Endothelial cell of umbilical vein (primary cell): ENCODE data around the gene PCDH9. TPM values are rescaled to one million over a fixed set of nuclear protein-coding genes. Genes with fewer than 3 reads are reported as not detected.

Experiments
- BruUV-seq: library from RNA; stranded (reverse); fragments of 400-500 nt; replicated peaks from 2 replicates; lab custom pipeline; 2021; lab: Mats Ljungman, UMichigan
- CTCF ChIA-PET: fragments of 300-600, 350-600 bp; sonication (Branson Sonifier 250); formaldehyde crosslinking; loops from one replicate; lab custom pipeline; 2021; ENCODE audit warnings: antibody characterized with exemption, inconsistent platforms; lab: Charles Lee
- POLR2A ChIA-PET: fragments of 300-600, 350-600 bp; sonication (Branson Sonifier 250); formaldehyde crosslinking; loops from one replicate; lab custom pipeline; 2021; ENCODE audit warnings: antibody characterized with exemption, inconsistent platforms; lab: Charles Lee
- DNase-seq: peaks from one replicate; pipeline ENCODE4 v3.0.0-alpha.2; 2011; ENCODE audit warnings: low read depth, low spot score
- FAIRE-seq: peaks from 2 replicates; lab custom pipeline; 2011; peaks lifted over from hg19 to GRCh38; lab: Jason Lieb, UNC
- H2AFZ ChIP-seq: 2 replicates; pipeline ENCODE4 v1.6.0; 2012; ENCODE audit warnings: low read depth, low read length, control low read depth, inconsistent platforms
- H3K27ac ChIP-seq: 2 replicates; pipeline ENCODE4 v1.5.1; 2011; ENCODE audit warnings: low read depth, mild to moderate bottlenecking, control low read depth, low read length, moderate library complexity; ENCODE audit not compliant: insufficient read depth
- H3K27me3 ChIP-seq, 2 experiments: 2 replicates each; pipeline versions ENCODE4 v1.6.0 to v1.6.1; 2011; ENCODE audit warnings: low read length in 2 of 2, mixed read lengths in 1 of 2; ENCODE audit not compliant: control insufficient read depth in 2 of 2, insufficient read depth in 2 of 2
- H3K36me3 ChIP-seq, 2 experiments: 2 replicates in 1 of 2; 3 replicates in 1 of 2; pipeline ENCODE4 v1.5.1; 2011; ENCODE audit warnings: low read length in 2 of 2, mild to moderate bottlenecking in 1 of 2, moderate library complexity in 1 of 2; ENCODE audit not compliant: control insufficient read depth in 2 of 2, insufficient read depth in 2 of 2; ENCODE audit errors: extremely low read depth in 1 of 2
- H3K4me1 ChIP-seq: 3 replicates; pipeline ENCODE4 v1.5.1; 2011; ENCODE audit warnings: mild to moderate bottlenecking, low read length; ENCODE audit not compliant: control insufficient read depth, insufficient read depth; ENCODE audit errors: extremely low read depth
- H3K4me2 ChIP-seq: 2 replicates; pipeline ENCODE4 v1.6.1; 2011; ENCODE audit warnings: low read length, control low read depth, mixed read lengths; ENCODE audit not compliant: insufficient read depth
- H3K4me3 ChIP-seq, 3 experiments: fragments of 200-600 bp in 1 of 3; sonication (generic), shearing (Covaris generic) in 1 of 3; replicated peaks in 1 of 3; 2 replicates each; pipeline ENCODE4 v1.5.1; 2011 to 2016; ENCODE audit warnings: control low read depth in 3 of 3, low read length in 3 of 3, mild to moderate bottlenecking in 2 of 3, inconsistent platforms in 1 of 3, low read depth in 1 of 3, moderate library complexity in 1 of 3; ENCODE audit not compliant: insufficient read depth in 1 of 3
- H3K79me2 ChIP-seq: 2 replicates; pipeline ENCODE4 v1.6.0; 2012; ENCODE audit warnings: low read length, inconsistent platforms; ENCODE audit not compliant: control insufficient read depth, insufficient read depth
- H3K9ac ChIP-seq: replicated peaks from 2 replicates; pipeline ENCODE3; 2011; ENCODE audit warnings: low read length, control low read depth; ENCODE audit not compliant: insufficient read depth; ENCODE audit errors: extremely low read depth
- H3K9me1 ChIP-seq: replicated peaks from 3 replicates; pipeline ENCODE4 v1.6.0; 2011; ENCODE audit warnings: mild to moderate bottlenecking, low read length; ENCODE audit not compliant: control insufficient read depth, insufficient read depth; ENCODE audit errors: extremely low read depth
- H3K9me3 ChIP-seq: replicated peaks from 2 replicates; pipeline ENCODE4 v1.5.1; 2012; ENCODE audit warnings: low read length, inconsistent platforms; ENCODE audit not compliant: control insufficient read depth, insufficient read depth
- H4K20me1 ChIP-seq: replicated peaks from 2 replicates; pipeline ENCODE3; 2011; ENCODE audit warnings: mild to moderate bottlenecking, low read length; ENCODE audit not compliant: control insufficient read depth, insufficient read depth; ENCODE audit errors: extremely low read depth
- EZH2 ChIP-seq: IDR thresholded peaks from 2 replicates; pipeline ENCODE4 v1.6.1; 2012; ENCODE audit warnings: borderline replicate concordance, low read depth, mild to moderate bottlenecking, moderate library complexity, low read length, inconsistent platforms; ENCODE audit not compliant: severe bottlenecking
- FOS ChIP-seq: IDR thresholded peaks from 2 replicates; pipeline ENCODE4 v1.6.1; 2011; ENCODE audit warnings: mild to moderate bottlenecking, low read length, moderate library complexity, borderline replicate concordance; ENCODE audit not compliant: insufficient read depth
- GATA2 ChIP-seq: IDR thresholded peaks from 2 replicates; pipeline ENCODE4 v1.7.0; 2011; ENCODE audit warnings: low read depth, mild to moderate bottlenecking, moderate library complexity, mixed read lengths, low read length; ENCODE audit not compliant: insufficient read length, insufficient read depth
- JUN ChIP-seq: IDR thresholded peaks from 2 replicates; pipeline ENCODE4 v1.6.1; 2011; ENCODE audit warnings: borderline replicate concordance, low read depth; ENCODE audit not compliant: insufficient read length, insufficient read depth
- MYC ChIP-seq: IDR thresholded peaks from one replicate; pipeline ENCODE4 v1.6.1; 2011; ENCODE audit warnings: mild to moderate bottlenecking, low read depth, low read length
- POLR2A ChIP-seq: IDR thresholded peaks from 2 replicates; pipeline ENCODE4 v1.6.1; 2012; ENCODE audit warnings: low read depth, mild to moderate bottlenecking, control low read depth, low read length
- POLR2AphosphoS5 ChIP-seq: IDR thresholded peaks from 2 replicates; pipeline ENCODE4 v1.6.1; 2012; ENCODE audit warnings: low read depth, mild to moderate bottlenecking, control low read depth, low read length, moderate library complexity; ENCODE audit not compliant: insufficient read depth
- dilution Hi-C: fragments of 300-500 bp; cut with MboI; formaldehyde crosslinking; loops from one replicate; pipeline ENCODE4 v1.15.0; 2019; ENCODE audit warnings: low sequenced_read_pairs; ENCODE audit not compliant: extremely low pct_ligation_motif_present
- intact Hi-C: fragments of 100-400 bp; cut with micrococcal nuclease; formaldehyde crosslinking; loops from one replicate; pipeline ENCODE4 v1.10.0; 2022
- polyA plus RNA-seq, 4 experiments: library from polyadenylated mRNA; depleted of rRNA in 3 of 4; stranded (reverse) in 3 of 4; unstranded in 1 of 4; fragments of >200 nt; gene quantifications; 2 replicates each; pipeline versions ENCODE4 v1.2.1 to v1.2.3, GENCODE V29; 2011 to 2012; ENCODE audit warnings: missing spikeins in 1 of 4
- total RNA-seq: library from RNA; stranded (reverse); gene quantifications from 2 replicates; pipeline ENCODE4 v1.2.3, GENCODE V29; 2021
- TF ChIP-seq, protein P1 (sequence below), 2 donors: IDR thresholded peaks; 1 replicate in 1 of 2; 2 replicates in 1 of 2; pipeline ENCODE4 v1.5.1; 2011; ENCODE audit warnings: low read length in 2 of 2, mild to moderate bottlenecking in 2 of 2, moderate library complexity in 2 of 2, control low read depth in 1 of 2, inconsistent platforms in 1 of 2, low read depth in 1 of 2; ENCODE audit not compliant: insufficient read depth in 1 of 2; ENCODE audit errors: extremely low read depth in 1 of 2
- TF ChIP-seq, protein P2 (sequence below): IDR thresholded peaks from 2 replicates; pipeline ENCODE4 v1.6.1; 2011; ENCODE audit not compliant: insufficient read depth, insufficient read length

PCDH9 gene
- total and polyA plus RNA-seq, 2 donors (not counting 3 experiments of a cell fraction or from before 2014, with no cell fraction given), result 1.1 to 5.2 TPM

DNA sequence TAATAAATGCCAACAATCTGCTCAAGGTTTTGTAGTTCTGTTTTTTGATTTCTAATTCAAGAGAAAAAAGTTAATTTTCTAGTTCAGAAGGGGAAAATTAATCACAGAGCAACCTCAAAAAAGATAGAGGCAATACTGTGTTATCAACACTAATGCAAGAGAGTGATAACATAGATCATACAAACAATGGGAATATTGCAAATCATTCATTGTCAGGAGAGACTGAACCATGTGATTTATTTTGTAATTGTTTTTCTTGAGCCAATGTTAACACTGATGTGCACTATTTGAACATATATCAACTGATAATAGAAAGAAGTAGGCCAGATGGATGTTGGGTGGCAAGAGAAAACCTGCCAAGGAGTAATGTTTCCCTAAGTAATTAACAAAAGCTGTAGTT, 19.9 kb downstream of the PCDH9 start:
- Histone ChIP-seq H3K9me3 (no peaks in the 10 kb centered on the region), H3K9ac (no peak overlapping the region), H3K9me1 (no peaks in the 10 kb centered on the region), H3K79me2 (no peaks in the 10 kb centered on the region), H3K27ac (no peak overlapping the region), H3K4me1 (no peaks in the 10 kb centered on the region), H3K27me3 (no peaks in the 10 kb centered on the region), H2AFZ (no peak overlapping the region), H3K36me3 (no peaks in the 10 kb centered on the region), H3K4me2 (no peak overlapping the region), H3K4me3 (no peak overlapping the region), H4K20me1 (no peaks in the 10 kb centered on the region)
- dilution Hi-C loops, result no loop called here
- no peak for DNase-seq
- BruUV-seq, result no TSS peak
- no peak for FAIRE-seq
- POLR2A ChIA-PET, result no interaction called here
- TF ChIP-seq MYC (no peak), POLR2AphosphoS5 (no peak), GATA2 (no peak), EZH2 (no peak), JUN (no peak), FOS (no peak), POLR2A (no peak)
- TF ChIP-seq, protein P1, sequence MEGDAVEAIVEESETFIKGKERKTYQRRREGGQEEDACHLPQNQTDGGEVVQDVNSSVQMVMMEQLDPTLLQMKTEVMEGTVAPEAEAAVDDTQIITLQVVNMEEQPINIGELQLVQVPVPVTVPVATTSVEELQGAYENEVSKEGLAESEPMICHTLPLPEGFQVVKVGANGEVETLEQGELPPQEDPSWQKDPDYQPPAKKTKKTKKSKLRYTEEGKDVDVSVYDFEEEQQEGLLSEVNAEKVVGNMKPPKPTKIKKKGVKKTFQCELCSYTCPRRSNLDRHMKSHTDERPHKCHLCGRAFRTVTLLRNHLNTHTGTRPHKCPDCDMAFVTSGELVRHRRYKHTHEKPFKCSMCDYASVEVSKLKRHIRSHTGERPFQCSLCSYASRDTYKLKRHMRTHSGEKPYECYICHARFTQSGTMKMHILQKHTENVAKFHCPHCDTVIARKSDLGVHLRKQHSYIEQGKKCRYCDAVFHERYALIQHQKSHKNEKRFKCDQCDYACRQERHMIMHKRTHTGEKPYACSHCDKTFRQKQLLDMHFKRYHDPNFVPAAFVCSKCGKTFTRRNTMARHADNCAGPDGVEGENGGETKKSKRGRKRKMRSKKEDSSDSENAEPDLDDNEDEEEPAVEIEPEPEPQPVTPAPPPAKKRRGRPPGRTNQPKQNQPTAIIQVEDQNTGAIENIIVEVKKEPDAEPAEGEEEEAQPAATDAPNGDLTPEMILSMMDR (IDR thresholded peaks at IDR 0.05; ENCODE audit: extremely low read depth in 1 of 2, insufficient read depth in 1 of 2, low read depth in 1 of 2, low read length in 2 of 2), result no peak
- TF ChIP-seq, protein P2, sequence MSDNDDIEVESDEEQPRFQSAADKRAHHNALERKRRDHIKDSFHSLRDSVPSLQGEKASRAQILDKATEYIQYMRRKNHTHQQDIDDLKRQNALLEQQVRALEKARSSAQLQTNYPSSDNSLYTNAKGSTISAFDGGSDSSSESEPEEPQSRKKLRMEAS, result no peak
- intact Hi-C loops, result no loop called here
- CTCF ChIA-PET, result no interaction called here
